Heart right ventricle (tissue), 16 donors: Measurements from ENCODE around the gene TMEM88. TPM values are rescaled to one million over a fixed set of nuclear protein-coding genes. Genes with fewer than 3 reads are reported as not detected.

Experiments
- ATAC-seq, 8 donors: fragments of 200-7000 bp; cut with Tn5 transposase; one replicate each; pipeline ENCODE4 v1.9.1; 2020; ENCODE audit warnings: mild to moderate bottlenecking in 8 of 8, moderate library complexity in 8 of 8, moderate number of reproducible peaks in 1 of 8
- DNase-seq, 2 donors: peaks; one replicate each; pipeline ENCODE4 v3.0.0-alpha.2; 2020
- H3K27ac ChIP-seq, 10 donors: fragments of 200-600 bp; sonication (generic) in 2 of 10; one replicate each; pipeline versions ENCODE4 v1.5.0 to v1.8.0; 2020 to 2022; ENCODE audit warnings: mild to moderate bottlenecking in 3 of 10
- H3K27me3 ChIP-seq, 7 donors: fragments of 200-600 bp; one replicate each; pipeline ENCODE4 v1.8.0; 2021 to 2022; ENCODE audit warnings: mild to moderate bottlenecking in 2 of 7
- H3K36me3 ChIP-seq, 9 donors: fragments of 200-600 bp; sonication (generic) in 1 of 9; one replicate each; pipeline versions ENCODE4 v1.5.0 to v1.8.0; 2020 to 2022; ENCODE audit warnings: mild to moderate bottlenecking in 2 of 9
- H3K4me1 ChIP-seq, 9 donors: fragments of 200-600 bp; sonication (generic) in 1 of 9; one replicate each; pipeline versions ENCODE4 v1.5.0 to v1.8.0; 2020 to 2022; ENCODE audit warnings: mild to moderate bottlenecking in 4 of 9
- H3K4me3 ChIP-seq, 10 donors: fragments of 200-600 bp; sonication (generic) in 2 of 10; one replicate each; pipeline versions ENCODE4 v1.5.0 to v1.8.0; 2020 to 2022; ENCODE audit warnings: mild to moderate bottlenecking in 7 of 10, moderate library complexity in 2 of 10
- H3K9me3 ChIP-seq, 11 donors: fragments of 200-600 bp in 10 of 11; sonication (generic) in 2 of 11; one replicate each; pipeline versions ENCODE4 v1.5.0 to v1.8.0; 2013 to 2022; ENCODE audit warnings: mild to moderate bottlenecking in 2 of 11, control low read depth in 1 of 11, moderate library complexity in 1 of 11
- CTCF ChIP-seq, 9 donors: fragments of 200-600 bp; sonication (generic) in 2 of 9; IDR thresholded peaks; one replicate each; pipeline versions ENCODE4 v1.5.0 to v1.8.0; 2021 to 2022; ENCODE audit warnings: antibody characterized with exemption in 9 of 9, mild to moderate bottlenecking in 5 of 9, moderate library complexity in 1 of 9
- WGBS, 2 donors: extraction: QIAGEN DNeasy Blood & Tissue Kit; methylation state at CpG; one replicate each; pipeline ENCODE4 v1.1.7; 2013; ENCODE audit warnings: inconsistent platforms in 1 of 2; 5-methylcytosine and 5-hydroxymethylcytosine counted together
- intact Hi-C, 10 donors: fragments of 100-400 bp; cut with DNase I; formaldehyde crosslinking; loops; one replicate each; pipeline versions ENCODE4 v1.11.1 to v1.14.2; 2022
- polyA plus RNA-seq, 2 donors: library from polyadenylated mRNA; stranded (reverse); fragments of 200-250 nt; gene quantifications; one replicate each; pipeline ENCODE4 v1.2.3, GENCODE V29; 2013
- total RNA-seq, 10 donors: library from RNA; stranded (reverse); fragmentation: NEBNext Ultra II Directional in 3 of 10; extraction: Animal tissue kit (Norgen Biotek cat#: 25700) in 3 of 10; gene quantifications; one replicate each; pipeline versions ENCODE4 v1.2.1 to v1.2.4, GENCODE V29; 2021 to 2023
- donor health status: Arrhythmogenic right ventricular cardiomyopathy.
- donor health status: ischemic (EF 13 %, LVEDD 7.1; RV severe dilation, severe dysfunction).
- donor health status: healthy with polysubstance abuse.
- donor health status: DM: no; HTN: yes; CAD: no.
- donor health status: DM: no; HTN: no; CAD: no.
- donor health status: ischemic (EF 25% LVEDD 6.9; RV normal size, moderate dysfunction).
- donor health status: ischemic (EF 25% LVEDD 5.7; RV mildly dilated, moderate dysfunction).
- donor health status: healthy.
- donor health status: DM: yes; HTN: yes; CAD: no.
- donor health status: Ischemic cardiomyopathy.
- donor health status: ischemic (EF 35%, LVEDD 5.7; RV mildly dilated, moderate dysfunction).
- donor health status: nonischemic (EF 11% LVEDD 7.7; RV severe dilation, severe dysfunction).
- donor health status: DM: yes; HTN: yes; CAD: no.
- donor health status: PGD.
- donor health status: ischemic (EF 29% LVEDD 5.4; RV normal size, mild dysfunction).
- donor health status: nonischemic (EF 23%, LVEDD 6.1; RV moderate dilation, normal function).

The TMEM88 gene
- total and polyA plus RNA-seq, 12 donors = 12.3 to 298 (median 24.8) TPM

- no peak overlapping the region for H3K27ac ChIP-seq
- no peak for ATAC-seq
Measured at GRCh38 chr17:7816926-7817642, 37.8 kb upstream of the TMEM88 start.

GRCh38 chr17:7817643-7817964 is 37.3 kb upstream of the TMEM88 start:
- Histone ChIP-seq H3K36me3 (no peaks in the 10 kb centered on the region), H3K9me3 (no peaks in the 10 kb centered on the region), H3K4me3 (no peak overlapping the region), H3K4me1 (no peaks in the 10 kb centered on the region), H3K27me3 (peaks cover 0 to 14% (median 0%) of the 10 kb centered on the region in 7 donors), H3K27ac (no peak overlapping the region)
- WGBS, 2 donors = 84 to 91% methylated on average over 9 of the region's 9 CpGs
- no peak for TF ChIP-seq CTCF (IDR thresholded peaks at IDR 0.05)
- DNase-seq (no peak), ATAC-seq (no peak)
- intact Hi-C loops = loop anchor here in 1 of 10 donors (10.0 kb wide), 1 partner anchor 73 kb away; no protein-coding TSS in a partner anchor

More at GRCh38 chr17:7816926-7817642, 37.8 kb upstream of the TMEM88 start:
- Histone ChIP-seq H3K27me3 (peaks cover 0 to 14% (median 0%) of the 10 kb centered on the region in 7 donors), H3K4me3 (no peak overlapping the region), H3K36me3 (no peaks in the 10 kb centered on the region), H3K9me3 (no peaks in the 10 kb centered on the region), H3K4me1 (no peaks in the 10 kb centered on the region)
- intact Hi-C loops = loop anchor here in 1 of 10 donors (10.0 kb wide), 1 partner anchor 72 kb away; no protein-coding TSS in a partner anchor
- WGBS, 2 donors = 62 to 66% methylated on average over 10 of the region's 10 CpGs
- TF ChIP-seq CTCF (IDR thresholded peaks at IDR 0.05) = no peak
- DNase-seq = no peak

GRCh38 chr17:7818026-7818425 is 36.8 kb upstream of the TMEM88 start:
- Histone ChIP-seq H3K27ac (no peak overlapping the region), H3K36me3 (no peaks in the 10 kb centered on the region), H3K4me3 (no peak overlapping the region), H3K4me1 (no peaks in the 10 kb centered on the region), H3K27me3 (peaks cover 0 to 14% (median 0%) of the 10 kb centered on the region in 7 donors), H3K9me3 (no peaks in the 10 kb centered on the region)
- intact Hi-C loops = loop anchor here in 1 of 10 donors (10.0 kb wide), 1 partner anchor 73 kb away; no protein-coding TSS in a partner anchor
- TF ChIP-seq CTCF (IDR thresholded peaks at IDR 0.05) = no peak
- 87 to 89% methylated on average over 10 of the region's 10 CpGs for WGBS, 2 donors
- no peak for DNase-seq
- ATAC-seq = no peak

- no peaks in the 10 kb centered on the region for H3K4me1 ChIP-seq
- H3K27ac ChIP-seq = no peak overlapping the region
- peak in 1 of 8 donors; percentile 26 for ATAC-seq
- 85 to 87% methylated on average over 27 of the region's 27 CpGs for WGBS, 2 donors
- DNase-seq = no peak
- intact Hi-C loops = loop anchor here in 1 of 10 donors (10.0 kb wide), 1 partner anchor 74 kb away; no protein-coding TSS in a partner anchor
- no peaks in the 10 kb centered on the region for H3K36me3 ChIP-seq
- no peak for TF ChIP-seq CTCF (IDR thresholded peaks at IDR 0.05)
- no peaks in the 10 kb centered on the region for H3K9me3 ChIP-seq
- no peak overlapping the region for H3K4me3 ChIP-seq
- peaks cover 0 to 14% (median 0%) of the 10 kb centered on the region in 7 donors for H3K27me3 ChIP-seq
Measured at GRCh38 chr17:7818746-7819645, 35.9 kb upstream of the TMEM88 start.
